SIG-M5 (cell line): Measurements from ENCODE around the gene ZNF326.
A peak's percentile ranks its signal among the peaks of the same experiment; 100 is the strongest.

Experiments used
- DNase-seq: peaks from one replicate; lab custom pipeline; 2025; lab: John Stamatoyannopoulos, UW

ZNF326 gene, protein sequence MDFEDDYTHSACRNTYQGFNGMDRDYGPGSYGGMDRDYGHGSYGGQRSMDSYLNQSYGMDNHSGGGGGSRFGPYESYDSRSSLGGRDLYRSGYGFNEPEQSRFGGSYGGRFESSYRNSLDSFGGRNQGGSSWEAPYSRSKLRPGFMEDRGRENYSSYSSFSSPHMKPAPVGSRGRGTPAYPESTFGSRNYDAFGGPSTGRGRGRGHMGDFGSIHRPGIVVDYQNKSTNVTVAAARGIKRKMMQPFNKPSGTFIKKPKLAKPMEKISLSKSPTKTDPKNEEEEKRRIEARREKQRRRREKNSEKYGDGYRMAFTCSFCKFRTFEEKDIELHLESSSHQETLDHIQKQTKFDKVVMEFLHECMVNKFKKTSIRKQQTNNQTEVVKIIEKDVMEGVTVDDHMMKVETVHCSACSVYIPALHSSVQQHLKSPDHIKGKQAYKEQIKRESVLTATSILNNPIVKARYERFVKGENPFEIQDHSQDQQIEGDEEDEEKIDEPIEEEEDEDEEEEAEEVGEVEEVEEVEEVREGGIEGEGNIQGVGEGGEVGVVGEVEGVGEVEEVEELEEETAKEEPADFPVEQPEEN

DNA sequence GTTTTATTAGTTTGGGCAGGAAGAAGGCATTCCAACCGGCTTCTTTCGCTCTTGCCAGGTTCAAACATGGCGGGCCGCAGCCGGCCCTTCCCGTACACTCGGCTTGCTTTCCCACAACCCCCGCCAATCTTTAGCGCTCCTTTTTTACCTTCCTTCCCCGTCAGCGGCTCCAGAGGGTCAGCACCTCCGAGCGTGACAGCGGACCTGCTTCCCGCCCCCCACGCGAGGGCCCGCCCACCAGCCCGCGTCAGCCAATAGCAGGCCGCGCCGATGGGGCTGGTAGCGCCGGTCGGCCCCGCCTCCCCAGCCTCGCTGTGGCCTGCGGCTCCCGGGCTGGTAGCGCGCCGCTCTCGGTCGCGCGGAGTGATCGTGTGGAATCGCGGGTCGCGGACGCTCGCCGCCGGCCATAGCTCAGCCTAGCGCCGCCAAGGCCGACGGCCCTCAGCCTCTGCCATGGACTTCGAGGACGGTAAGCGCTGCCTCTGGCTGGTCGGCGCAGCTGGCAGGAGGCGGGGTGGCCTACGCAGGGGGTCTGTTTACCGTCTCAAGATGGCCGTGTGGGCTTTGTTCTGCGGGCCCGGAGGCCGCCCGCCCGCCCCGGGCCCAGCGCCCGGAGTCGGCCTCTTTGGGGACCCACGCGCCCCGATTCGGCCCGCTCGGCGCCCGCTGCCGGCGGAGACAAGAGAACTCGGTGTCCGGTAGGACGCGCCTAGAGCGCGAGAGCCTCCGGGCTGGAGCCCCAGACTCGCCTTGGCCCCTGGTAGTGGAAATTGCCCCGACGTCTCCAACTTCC, at the start of gene ZNF326:
ZNF326 (plus strand) TSS at position 306 of the 793 bp plus-strand sequence; CDS start at position 454, 148 bp downstream.
- DNase-seq: peak; percentile 68

DNA sequence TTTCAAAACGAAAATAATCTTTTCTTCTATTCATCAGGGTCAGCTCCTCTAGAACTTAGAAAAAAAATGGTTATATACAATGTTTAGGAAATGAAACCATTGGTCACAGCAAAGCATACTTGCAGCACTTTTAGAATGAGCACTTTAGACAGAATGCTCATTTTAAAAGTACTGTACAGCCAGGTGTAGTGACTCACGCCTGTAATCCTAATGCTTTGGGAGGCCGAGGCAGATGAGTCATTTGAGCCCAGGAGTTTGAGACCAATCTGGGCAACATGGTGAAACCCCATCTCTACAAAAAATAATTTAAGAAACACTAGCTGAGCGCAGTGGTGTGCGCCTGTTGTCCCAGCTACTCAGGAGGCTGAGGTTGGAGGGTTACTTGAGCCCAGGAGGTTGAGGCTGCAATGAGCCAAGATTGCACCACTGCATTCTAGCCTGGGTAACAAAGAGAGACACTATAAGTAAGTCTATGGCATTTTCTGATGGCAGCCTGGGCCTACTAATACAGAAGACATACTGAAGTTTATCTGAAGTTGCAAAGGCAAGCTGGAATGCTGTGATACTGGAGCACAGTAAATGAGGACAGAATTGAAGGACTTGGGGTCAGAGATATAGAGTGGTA, 48.9 kb upstream of the ZNF326 start:
- no peak for DNase-seq

DNA sequence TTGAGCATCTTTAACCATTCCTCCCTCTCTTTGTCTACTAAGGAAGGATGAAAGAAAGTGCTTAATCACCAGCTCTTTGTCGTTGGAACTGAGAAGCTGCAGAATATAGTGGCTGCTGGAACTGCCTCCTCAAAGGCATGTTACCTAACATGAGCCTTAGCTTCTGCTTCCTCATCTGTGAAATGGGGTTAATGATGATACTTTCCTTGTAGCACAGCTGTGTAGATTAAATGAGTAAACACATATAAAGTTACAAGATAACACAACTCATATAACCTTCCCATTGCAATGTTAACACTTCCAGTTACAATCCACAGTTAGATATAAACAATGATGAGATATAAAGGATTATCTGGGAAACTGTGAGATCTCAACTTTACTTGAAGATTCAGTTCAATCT, 48.4 kb upstream of the ZNF326 start:
- no peak for DNase-seq

DNA sequence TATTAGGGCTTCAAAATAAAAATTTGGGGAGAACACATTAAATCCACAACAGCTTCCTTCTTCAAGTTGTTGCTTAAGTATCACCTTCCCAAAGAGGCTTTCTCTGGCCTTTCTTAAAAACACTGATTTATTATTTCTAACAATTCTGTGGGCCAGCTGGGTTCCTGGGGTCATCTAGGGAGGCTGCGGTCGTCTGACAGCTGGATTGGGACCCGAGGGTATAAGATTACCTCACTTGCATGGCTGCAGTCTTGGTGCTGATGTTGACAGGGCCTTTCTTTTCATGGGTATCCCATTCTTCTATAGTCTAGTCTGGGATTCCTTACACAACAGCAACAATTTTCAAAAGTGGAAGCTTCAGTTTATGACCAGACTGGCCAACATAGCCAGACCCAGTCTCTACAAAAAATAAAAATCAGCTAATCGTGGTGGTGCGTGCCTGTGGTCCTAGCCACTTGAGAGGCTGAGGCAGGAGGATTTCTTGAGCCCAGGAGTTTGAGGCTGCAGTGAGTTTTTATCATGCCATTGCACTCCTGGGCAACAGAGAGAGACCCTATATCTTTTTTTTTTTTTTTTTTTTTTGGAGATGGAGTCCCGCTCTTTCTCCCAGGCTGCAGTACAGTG, 46.1 kb upstream of the ZNF326 start:
- no peak for DNase-seq

DNA sequence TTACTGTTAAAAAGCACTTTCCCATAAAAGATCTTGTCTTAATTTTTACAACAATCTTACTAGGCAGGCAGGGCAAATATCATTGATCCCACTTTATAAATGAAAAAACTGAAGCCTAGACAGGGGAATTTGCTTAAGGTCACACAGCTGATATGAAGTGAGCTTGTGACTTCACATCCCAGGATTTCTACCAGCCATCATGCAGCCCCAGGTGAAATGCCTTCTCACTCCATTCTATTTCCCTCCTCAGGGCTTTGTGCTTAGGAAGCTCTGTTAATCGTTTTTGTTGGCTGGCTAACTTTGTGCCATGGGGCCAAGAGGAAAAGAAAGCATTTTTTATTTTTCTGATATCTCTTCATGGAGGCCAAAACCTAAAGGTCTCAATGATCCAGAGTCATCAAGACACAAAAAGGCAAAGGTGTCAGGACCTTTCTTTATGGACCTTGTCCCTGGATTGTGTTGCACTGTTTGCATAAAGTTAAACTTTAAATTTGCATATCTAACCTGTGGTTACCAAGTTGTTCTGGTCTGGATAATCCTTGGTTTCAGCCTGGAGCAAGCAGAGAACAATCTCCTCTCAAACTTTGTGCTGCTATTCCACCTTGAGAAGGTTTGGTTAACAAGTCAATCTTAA, 44.8 kb upstream of the ZNF326 start:
- no peak for DNase-seq

DNA sequence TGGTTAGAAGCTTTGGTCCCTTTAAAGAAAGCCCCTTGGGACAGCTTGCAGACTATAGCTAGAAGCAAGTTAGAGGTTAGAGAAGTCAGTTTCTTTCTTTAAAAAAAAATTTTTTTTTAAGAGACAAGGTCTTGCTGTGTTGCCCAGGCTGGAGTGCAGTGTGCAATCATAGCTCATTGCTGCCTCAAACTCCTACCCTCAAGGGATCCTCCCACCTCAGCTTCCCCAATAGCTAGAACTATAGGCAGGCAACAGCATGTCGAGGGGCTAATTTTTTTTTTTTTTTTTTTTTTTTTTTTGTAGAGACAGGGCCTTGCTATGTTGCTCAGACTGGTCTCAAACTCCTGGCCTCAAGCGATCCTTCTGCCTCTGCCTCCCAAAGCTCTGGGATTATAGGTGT, 44.2 kb upstream of the ZNF326 start:
- no peak for DNase-seq

DNA sequence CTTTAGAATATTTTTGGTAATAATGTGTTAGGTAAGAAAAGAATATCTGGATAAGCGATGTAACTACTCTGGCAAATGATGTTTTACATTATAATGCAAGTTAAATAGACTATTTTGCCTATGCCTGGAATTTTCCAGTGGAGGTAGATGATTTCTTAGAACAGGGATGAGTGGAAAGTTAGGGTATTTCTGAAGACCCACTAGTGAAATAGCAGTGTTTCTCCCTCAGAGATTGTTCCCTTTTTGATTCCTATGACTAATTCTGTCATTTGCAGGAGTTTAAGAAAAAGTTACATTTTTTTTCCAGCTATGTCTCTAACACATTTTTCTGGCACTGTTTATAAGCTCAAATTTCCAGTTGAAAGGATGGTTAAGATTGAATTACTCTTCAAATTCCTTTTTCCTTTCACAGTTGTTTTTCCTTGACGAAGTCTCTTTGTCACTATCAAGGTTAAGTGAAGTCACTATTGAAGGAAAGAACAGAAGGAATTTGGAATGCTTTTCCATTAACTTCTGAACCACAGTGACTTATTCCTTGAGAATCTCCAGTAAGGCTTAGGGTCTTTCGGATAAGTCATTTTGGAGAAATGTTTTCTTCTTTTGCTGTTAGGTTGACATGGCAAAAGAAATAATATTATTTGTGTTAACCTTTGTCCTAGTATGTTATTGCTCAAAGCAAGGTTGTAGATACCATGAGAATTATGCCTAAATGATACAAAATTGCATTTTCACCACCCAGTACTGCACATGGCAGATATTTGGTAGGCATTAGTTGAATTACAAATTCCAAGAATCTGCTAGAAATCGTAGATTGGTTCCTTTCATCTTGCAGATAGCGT, 42.9 kb upstream of the ZNF326 start:
- DNase-seq: no peak

DNA sequence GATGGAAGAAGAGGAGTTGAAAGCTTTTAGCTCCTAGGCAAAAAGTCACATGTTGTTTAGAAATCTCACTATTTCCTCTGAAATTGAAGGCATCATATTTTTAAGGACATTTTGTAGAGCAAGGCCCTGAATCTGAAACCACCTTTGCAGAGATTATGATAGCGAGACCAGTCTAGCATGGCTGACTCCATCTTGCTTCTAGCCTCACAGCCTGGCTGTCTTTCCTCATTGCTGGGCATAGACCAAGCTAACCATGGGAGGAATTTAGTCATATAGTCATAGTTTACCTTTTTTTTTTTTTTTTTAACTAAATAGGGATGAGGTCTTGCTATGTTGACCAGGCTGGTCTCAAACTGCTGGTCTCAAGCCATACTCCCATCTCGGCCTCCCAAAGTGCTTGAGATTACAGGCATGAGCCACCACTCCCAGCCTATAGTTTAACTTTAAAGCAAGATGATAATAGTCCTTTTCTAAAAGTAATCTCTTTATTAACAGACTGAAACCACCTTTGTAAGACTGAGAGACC, 42.2 kb upstream of the ZNF326 start:
- DNase-seq: no peak

DNA sequence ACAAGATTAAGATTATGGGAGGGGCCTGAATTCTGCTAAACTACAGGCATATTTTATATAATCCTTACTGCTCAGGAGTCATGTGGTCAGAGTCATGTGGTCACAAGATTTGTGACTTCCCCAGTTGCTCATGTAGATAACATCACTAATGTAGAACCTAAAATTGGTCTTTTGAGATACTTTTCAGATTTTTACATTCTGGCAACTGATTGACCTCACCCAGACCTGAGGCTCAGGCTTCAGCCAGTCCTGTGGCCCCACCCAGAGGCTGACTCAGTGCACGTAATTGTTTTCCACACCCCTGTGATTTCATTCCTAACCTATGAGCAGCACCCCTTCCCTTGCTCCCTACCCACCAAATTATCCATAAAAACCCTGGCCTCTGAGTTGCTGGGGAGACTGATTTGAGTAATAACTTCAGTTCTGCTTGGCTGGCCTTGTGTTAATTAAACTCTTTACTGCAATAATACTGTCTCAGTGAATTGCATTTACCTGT, 41.7 kb upstream of the ZNF326 start:
- no peak for DNase-seq

DNA sequence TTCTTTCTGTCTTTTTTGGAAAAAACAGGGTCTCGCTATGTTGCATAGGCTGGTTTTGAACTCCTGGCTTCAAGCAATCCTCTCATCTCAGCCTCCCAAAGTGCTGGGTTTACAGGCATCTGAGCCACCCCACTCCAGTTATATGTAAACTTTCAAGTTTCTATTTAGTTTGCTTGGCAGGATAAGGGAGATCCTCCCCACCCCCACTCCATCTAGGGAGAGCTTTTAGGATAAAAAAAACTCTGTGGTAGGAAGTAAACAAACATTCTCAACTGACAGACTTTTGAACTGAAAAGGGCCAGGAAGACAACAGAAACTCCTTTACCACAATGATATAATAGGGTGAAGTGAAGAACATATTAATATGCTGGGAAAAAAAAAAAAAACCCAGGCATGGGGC, 41.0 kb upstream of the ZNF326 start:
- DNase-seq: no peak

DNA sequence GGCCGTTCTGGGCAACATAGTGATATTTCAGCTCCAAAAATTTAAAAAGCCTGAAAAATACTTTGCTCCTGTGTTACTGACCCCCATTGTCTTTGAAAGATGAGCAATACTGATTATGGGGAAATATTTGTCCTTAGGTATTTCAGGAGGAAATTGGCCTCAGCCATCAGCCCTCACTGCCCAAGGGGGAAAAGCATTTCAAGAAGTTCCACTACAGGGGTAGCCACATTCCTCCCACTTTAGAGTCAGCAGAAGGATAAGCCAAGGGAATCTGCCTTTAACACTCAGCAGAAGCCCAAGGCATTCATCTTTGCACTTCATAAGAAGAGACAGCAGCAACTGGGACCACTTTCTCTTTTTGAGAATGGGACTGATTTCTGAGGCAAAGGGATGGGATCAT, 40.5 kb upstream of the ZNF326 start:
- no peak for DNase-seq

DNA sequence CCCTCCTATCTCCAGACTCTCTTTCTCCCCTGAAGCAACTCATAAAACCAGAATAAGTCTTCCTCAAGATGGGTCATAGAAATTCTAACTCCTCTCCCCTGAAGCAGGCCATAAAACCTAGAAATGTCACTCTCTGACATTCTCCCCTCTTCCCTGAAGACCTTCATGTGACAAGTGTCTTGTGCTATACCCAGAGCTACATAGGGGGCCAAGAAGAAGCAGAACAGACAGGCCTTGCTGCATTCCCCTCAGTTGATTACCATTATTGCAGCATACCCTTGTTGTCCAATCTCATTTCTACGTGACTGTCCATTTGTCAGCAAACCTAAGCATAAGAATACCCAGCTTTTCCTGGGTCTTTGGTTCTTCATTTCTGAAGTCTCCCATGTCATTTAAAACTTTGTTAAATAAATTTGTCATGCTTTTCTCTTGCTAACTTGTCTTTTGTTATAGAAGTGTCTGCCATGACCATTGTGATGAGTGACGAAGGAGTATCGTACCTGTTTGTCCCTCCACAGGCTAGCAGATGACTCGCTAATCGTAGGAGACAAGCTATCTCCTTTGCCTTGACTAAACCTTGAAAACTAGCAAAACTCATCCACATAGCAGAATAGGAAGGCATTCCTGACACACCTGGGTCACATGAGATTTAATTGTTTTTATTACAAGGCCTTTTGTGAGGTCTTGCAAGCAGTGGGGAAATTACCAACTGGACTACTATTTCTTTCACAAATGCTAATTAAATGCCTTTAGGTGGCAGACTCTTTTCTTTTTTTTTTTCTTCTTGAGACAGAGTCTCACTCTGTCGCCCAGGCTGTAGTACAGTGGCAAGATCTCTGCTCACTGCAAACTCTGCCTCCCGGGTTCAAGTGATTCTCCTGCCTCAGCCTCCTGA, 39.4 kb upstream of the ZNF326 start:
- DNase-seq: no peak

DNA sequence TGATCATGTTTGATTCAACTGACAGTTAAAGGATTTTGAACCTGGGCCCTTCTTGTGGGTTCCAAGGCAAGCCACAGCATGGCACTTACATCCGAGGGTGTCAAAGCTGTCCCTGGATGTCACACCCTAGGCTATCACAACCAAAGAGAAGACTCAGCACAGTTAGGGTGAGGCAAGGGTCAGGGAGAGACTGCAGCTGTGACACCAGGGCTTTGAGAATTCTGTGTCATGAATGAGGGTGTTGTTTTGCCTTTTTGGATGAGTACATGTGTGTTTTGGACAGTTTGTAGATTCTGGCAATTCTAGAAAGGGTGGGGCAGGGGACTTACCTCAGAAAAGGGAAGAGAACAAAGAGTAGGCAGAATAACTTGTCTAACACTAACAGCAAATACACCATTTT, 37.8 kb upstream of the ZNF326 start:
- DNase-seq: no peak

DNA sequence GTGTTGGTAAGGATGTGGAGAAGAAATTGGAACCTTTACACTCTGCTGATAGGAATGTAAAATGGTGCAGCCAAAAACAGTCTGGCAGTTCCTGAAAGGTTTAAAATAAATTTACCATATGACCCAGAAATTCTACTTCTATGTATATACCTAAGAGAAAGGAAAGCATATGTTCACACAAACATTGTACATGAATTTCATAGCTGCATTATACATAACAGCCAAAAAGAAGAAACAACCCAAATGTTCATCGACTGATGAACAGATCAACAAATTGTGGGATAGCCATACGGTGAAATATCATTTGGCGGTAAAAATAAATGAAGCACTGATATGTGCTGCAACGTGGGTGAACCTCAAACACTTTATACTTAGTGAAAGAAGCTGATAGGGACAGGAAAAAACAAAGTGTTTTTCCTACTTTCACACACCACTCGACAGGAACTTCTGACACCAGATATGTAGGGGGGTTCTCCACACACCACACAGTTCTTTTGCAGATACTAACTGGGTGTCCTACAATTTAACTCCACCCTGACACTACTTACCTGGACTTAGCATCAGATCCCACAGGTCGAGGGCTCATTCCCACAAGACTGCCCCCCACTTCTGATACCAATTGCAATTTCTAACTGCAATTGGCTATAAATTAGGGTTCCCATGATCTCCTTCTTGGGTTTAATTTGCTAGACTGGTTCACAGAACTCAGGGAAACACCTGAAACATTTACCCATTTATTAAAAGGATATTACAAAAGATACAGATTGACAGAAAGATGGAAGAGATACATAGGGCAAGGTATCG, 35.9 kb upstream of the ZNF326 start:
- no peak for DNase-seq

DNA sequence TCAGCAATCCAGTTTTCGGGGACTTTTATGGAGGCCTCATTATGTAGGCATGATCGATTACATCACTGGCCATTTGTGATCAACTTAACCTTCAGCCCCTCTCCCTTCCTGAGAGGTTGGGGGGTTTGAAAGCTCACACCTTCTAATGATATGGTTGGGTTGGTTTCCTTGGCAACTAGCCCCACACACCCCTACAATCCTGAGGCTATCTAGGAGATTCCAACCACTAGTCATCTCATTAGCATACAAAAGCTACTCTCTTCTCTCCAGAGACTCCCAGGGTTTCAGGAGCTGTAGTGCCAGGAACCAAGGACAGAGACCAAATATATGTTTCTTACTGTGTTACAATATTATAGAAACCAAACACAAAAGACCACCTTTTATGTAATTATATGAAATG, 35.2 kb upstream of the ZNF326 start:
- no peak for DNase-seq

DNA sequence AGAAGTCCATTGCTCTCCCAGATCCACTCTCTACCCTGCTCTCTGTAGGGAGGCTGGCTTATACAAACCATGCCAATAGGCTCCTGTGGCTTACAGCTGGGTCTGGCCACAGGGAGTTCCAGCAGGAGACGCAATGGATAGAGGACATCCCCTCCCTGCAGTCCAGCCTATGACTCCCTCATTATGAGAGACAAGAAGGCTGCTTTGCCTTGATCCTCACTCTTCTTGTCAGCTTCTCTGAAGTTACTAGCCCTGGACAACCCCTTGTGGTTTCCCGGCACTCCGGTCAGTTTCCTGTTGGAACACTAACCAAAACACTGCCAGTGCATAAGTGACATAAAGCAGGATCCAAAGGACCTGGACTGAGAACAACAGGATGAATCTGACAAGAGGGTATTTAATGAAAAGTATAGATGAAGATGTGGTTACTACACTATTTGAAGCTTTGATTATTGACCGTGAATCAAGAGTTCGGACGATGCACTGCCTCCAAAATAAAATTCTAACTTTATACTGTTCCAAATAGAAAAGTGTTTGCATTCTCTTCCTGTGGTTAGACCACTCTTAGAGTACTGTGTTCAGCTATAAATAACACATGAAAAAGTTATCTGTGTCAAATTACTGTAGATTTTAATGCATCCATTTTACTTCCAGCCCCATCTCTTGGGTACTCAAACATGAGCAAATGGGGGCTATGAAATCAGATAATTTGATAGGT, 32.7 kb upstream of the ZNF326 start:
- DNase-seq: no peak

DNA sequence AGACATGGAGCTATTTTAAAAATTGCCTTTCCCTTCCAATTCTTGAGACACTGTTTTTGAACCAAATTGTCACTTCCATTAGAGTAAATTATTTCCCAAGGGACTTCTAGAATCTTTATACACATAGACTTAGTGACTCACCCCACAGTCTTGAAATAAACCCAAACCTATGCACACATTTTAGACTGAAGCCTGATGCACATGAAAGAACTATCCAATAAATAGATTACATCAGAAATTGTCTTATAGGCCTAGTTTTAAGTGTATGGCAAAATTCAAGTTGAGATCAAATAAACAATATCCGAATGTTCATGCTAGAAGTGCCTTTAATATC, 32.2 kb upstream of the ZNF326 start:
- no peak for DNase-seq
